Measurements from ENCODE around the gene LNX1. TPM values are rescaled to one million over a fixed set of nuclear protein-coding genes. Genes with fewer than 3 reads are reported as not detected.
A peak's percentile ranks its signal among the peaks of the same experiment; 100 is the strongest.

The LNX1 gene
- total RNA-seq, 1 donor from 2014 or later: 11.8 TPM

GRCh38 chr4:53586121-53586816 is 5.0 kb downstream of the LNX1 start:
- H3K9me3 ChIP-seq: no peaks in the 10 kb centered on the region
- intact Hi-C loops (cut with DNase I): no loop called here
- H3K36me3 ChIP-seq: no peaks in the 10 kb centered on the region
- no peak for DNase-seq (ENCODE audit: extremely low spot score in 2 of 2)
- no peaks in the 10 kb centered on the region for H3K27me3 ChIP-seq
- H3K4me3 ChIP-seq: no peak overlapping the region
- TF ChIP-seq CTCF (IDR thresholded peaks at IDR 0.05): no peak
- TF ChIP-seq POLR2A (IDR thresholded peaks at IDR 0.05): no peak
- TF ChIP-seq POLR2AphosphoS5 (IDR thresholded peaks at IDR 0.05; ENCODE audit: insufficient read depth in 1 of 2, low read depth in 1 of 2): peak in 1 of 2 donors; percentile 44
- no peak overlapping the region for H3K27ac ChIP-seq
- no peaks in the 10 kb centered on the region for H3K4me1 ChIP-seq

DNA sequence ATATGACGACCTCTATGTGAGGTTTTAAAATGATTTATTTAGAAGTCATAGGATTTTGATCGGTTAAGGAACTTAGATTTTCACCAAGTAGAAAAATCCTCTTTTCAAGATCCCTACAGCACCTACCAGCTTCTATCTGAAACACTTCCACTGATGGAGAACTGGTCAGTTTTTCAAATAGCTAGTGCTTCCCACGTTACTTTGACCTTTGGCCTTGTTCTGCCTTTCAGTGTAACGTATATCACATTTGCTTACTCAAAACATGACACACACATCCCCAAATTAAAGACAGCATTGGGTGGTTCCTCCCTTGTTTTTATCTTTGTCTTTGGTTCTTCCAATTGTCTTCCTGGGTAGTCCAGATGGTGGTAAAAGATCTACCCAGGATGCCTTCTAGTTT is 6.6 kb downstream of the LNX1 start:
- no peak for DNase-seq (ENCODE audit: extremely low spot score in 2 of 2)
- H3K4me1 ChIP-seq: no peaks in the 10 kb centered on the region
- H3K27ac ChIP-seq: no peak overlapping the region
- H3K27me3 ChIP-seq: no peaks in the 10 kb centered on the region
- H3K36me3 ChIP-seq: no peaks in the 10 kb centered on the region
- no peak overlapping the region for H3K4me3 ChIP-seq
- TF ChIP-seq POLR2AphosphoS5 (IDR thresholded peaks at IDR 0.05; ENCODE audit: insufficient read depth in 1 of 2, low read depth in 1 of 2) (no peak), POLR2A (IDR thresholded peaks at IDR 0.05) (no peak), CTCF (IDR thresholded peaks at IDR 0.05) (no peak)
- intact Hi-C loops (cut with DNase I): no loop called here
- H3K9me3 ChIP-seq: no peaks in the 10 kb centered on the region

- H3K4me1 ChIP-seq: no peaks in the 10 kb centered on the region
- no peaks in the 10 kb centered on the region for H3K9me3 ChIP-seq
- DNase-seq (ENCODE audit: extremely low spot score in 2 of 2): no peak
- H3K36me3 ChIP-seq: no peaks in the 10 kb centered on the region
- no peaks in the 10 kb centered on the region for H3K27me3 ChIP-seq
- no peak overlapping the region for H3K4me3 ChIP-seq
- TF ChIP-seq POLR2A (IDR thresholded peaks at IDR 0.05) (no peak), POLR2AphosphoS5 (IDR thresholded peaks at IDR 0.05; ENCODE audit: insufficient read depth in 1 of 2, low read depth in 1 of 2) (no peak)
- intact Hi-C loops (cut with DNase I): no loop called here
- H3K27ac ChIP-seq: no peak overlapping the region
Measured at GRCh38 chr4:53583513-53583912, 7.8 kb downstream of the LNX1 start.

DNA sequence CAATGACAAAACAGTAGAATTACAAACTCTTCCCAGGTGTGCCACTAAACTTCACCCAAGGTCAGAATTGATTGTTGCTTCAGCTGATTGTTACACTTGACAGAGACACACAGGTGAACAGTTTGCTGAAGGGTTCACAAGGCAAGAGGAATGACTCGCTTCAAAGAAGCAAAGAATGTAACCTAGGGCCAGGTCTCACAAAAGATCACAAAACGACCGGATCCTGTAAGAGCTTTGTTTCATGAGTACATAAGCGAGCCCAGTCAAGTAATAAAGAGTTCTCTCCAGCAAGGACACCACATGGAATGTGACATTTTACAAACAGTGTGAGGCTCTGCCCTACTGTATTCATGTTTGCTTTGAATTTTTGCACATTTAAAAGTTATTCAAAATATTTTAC is 9.1 kb downstream of the LNX1 start:
- Histone ChIP-seq H3K4me3 (no peak overlapping the region), H3K9me3 (no peaks in the 10 kb centered on the region), H3K27ac (no peak overlapping the region), H3K36me3 (no peaks in the 10 kb centered on the region), H3K27me3 (no peaks in the 10 kb centered on the region), H3K4me1 (peaks cover 2% of the 10 kb centered on the region)
- no peak for DNase-seq (ENCODE audit: extremely low spot score in 2 of 2)
- intact Hi-C loops (cut with DNase I): no loop called here
- no peak for TF ChIP-seq POLR2AphosphoS5 (IDR thresholded peaks at IDR 0.05; ENCODE audit: insufficient read depth in 1 of 2, low read depth in 1 of 2)
- TF ChIP-seq POLR2A (IDR thresholded peaks at IDR 0.05): no peak
- TF ChIP-seq CTCF (IDR thresholded peaks at IDR 0.05): no peak

- DNase-seq (ENCODE audit: extremely low spot score in 2 of 2): no peak
- H3K4me1 ChIP-seq: peaks cover 15% of the 10 kb centered on the region
- no peaks in the 10 kb centered on the region for H3K27me3 ChIP-seq
- H3K4me3 ChIP-seq: no peak overlapping the region
- intact Hi-C loops (cut with DNase I): no loop called here
- H3K9me3 ChIP-seq: no peaks in the 10 kb centered on the region
- no peaks in the 10 kb centered on the region for H3K36me3 ChIP-seq
- TF ChIP-seq POLR2A (IDR thresholded peaks at IDR 0.05) (no peak), POLR2AphosphoS5 (IDR thresholded peaks at IDR 0.05; ENCODE audit: insufficient read depth in 1 of 2, low read depth in 1 of 2) (no peak), CTCF (IDR thresholded peaks at IDR 0.05) (no peak)
- no peak overlapping the region for H3K27ac ChIP-seq
Measured at GRCh38 chr4:53580274-53580673, 11.0 kb downstream of the LNX1 start.

Measured in vagina (tissue), 2 donors.